Measurements from ENCODE around the gene C1orf116.
A peak's percentile ranks its signal among the peaks of the same experiment; 100 is the strongest.

Gene C1orf116

DNA sequence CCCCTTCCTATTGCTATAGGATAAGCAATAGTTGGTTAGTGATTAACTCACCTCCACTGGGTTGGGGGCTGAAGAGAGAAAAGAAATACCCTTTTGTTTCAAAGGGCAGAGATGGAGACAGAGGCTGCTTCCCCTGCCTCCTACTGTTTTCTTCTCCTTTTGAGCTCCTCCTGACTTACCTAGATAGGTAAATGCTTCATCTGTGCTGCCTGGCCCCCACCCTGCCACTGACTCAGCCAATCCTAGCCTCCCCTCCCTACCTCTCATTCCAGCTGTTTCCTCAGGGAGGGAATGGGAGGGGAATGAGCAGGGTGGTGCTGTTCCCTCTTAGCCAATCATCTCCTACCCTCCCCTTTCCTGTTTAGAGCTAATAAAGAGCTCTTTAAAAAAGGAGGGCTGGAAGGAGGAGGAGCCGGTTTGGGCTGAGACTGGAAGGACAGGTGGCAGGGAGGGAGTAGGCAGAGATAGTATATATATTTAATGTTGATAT, at the start of gene C1orf116:
C1orf116 (minus strand) TSS at position 229 of the 490 bp plus-strand sequence. CDS start 5,158 bp downstream, outside the sequence.
- DNase-seq (ENCODE audit: low read depth in 2 of 2, low spot score in 1 of 2), result no peak

DNA sequence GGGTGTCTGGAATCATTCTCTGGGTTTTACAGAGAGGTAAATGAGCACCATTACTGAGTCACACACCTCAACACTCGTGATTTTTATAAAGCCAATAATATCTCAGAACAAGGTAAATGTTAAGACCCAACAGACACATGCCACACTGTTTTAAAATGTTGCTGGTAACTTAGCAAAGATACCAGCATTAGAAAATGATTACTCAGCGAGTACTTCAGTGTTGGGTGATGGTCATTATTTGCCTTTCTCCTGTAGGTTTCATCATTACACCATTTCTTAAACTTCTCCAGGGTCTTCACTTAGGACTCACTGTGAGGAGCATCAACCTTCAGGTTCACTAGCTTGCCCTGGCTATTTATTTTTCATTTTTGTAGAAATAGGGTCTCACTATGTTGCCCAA, 49.2 kb upstream of the C1orf116 start:
- no peak for DNase-seq (ENCODE audit: low read depth in 2 of 2, low spot score in 1 of 2)

DNA sequence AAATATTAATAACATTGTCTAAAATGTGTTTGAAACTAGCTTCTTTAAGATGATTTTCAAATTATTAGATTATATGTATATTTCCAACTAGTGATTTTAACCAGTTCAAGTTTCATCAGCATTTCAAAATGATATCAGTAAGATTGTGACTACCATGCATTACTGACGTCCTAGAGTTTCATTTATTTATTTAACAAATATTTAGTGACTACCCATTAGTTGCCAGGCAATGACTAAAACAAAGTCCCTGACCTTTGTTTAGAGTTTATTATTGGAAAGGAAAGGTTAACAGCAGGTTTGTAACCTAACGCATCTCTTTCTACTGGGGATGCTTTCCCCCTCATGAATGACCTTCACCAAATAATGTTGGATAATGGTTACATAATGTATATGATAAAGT, 48.5 kb upstream of the C1orf116 start:
- DNase-seq (ENCODE audit: low read depth in 2 of 2, low spot score in 1 of 2), result no peak

DNA sequence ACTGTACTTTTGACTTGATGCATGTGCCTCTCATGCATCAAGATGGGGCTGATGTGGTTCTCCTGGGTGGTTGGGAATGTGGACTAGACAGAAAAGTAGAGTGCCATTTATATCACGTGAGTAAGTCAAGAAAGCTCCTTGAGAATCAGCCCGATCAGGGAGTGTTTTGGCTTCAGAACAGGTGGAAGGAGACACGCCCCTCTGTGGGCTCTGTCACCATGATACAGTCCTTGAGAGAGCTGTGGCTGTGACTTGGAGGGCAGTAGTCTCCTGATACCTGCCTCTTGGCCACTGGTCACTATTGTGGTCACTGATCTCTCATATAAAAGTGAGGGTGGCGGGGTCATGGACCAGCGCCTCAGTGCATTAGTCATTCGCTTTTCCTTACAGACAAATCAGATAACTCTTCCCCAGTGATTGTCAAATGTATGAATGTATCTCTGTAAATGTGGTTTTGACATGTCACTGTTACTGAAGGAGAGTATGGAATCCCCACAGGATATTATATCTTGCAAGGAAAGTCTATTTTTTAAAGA, 47.2 kb upstream of the C1orf116 start:
- no peak for DNase-seq (ENCODE audit: low read depth in 2 of 2, low spot score in 1 of 2)

GRCh38 chr1:207078578-207079132, 46.1 kb upstream of the C1orf116 start:
- no peak for DNase-seq (ENCODE audit: low read depth in 2 of 2, low spot score in 1 of 2)

GRCh38 chr1:207077470-207078377, 45.2 kb upstream of the C1orf116 start:
- peak; percentile 13 to 32 for DNase-seq (ENCODE audit: low read depth in 2 of 2, low spot score in 1 of 2)

DNA sequence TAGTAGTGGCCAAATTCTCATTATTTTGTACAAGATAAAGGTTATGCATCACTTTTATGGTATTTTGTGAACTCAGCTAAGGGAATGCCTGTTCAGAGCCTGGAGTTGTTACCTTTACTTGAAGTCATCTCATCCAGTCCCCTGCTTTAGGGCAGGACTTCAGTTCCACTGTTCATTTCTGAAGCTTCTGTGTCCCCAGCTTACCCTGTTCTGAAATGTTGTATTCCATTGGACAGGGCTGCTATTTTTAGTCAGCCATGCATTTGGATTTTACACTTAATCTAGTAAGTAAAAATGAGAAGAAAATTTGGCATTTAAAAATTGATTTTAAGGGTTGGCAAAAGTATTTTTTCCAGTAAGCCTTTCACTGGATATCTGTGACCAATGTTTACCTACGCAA, 44.5 kb upstream of the C1orf116 start:
- DNase-seq (ENCODE audit: low read depth in 2 of 2, low spot score in 1 of 2), result no peak

GRCh38 chr1:207076181-207076955, 43.8 kb upstream of the C1orf116 start:
- no peak for DNase-seq (ENCODE audit: low read depth in 2 of 2, low spot score in 1 of 2)

GRCh38 chr1:207073906-207074820, 41.6 kb upstream of the C1orf116 start:
- DNase-seq (ENCODE audit: low read depth in 2 of 2, low spot score in 1 of 2), result no peak

- DNase-seq (ENCODE audit: low read depth in 2 of 2, low spot score in 1 of 2), result no peak
These were observed 39.7 kb upstream of the C1orf116 start for GRCh38 chr1:207072233-207072632.

GRCh38 chr1:207071426-207071825, 38.9 kb upstream of the C1orf116 start:
- no peak for DNase-seq (ENCODE audit: low read depth in 2 of 2, low spot score in 1 of 2)

- no peak for DNase-seq (ENCODE audit: low read depth in 2 of 2, low spot score in 1 of 2)
These were observed 38.3 kb upstream of the C1orf116 start for GRCh38 chr1:207070811-207071210.

- no peak for DNase-seq (ENCODE audit: low read depth in 2 of 2, low spot score in 1 of 2)
These were observed 37.4 kb upstream of the C1orf116 start for GRCh38 chr1:207069858-207070506.

- no peak for DNase-seq (ENCODE audit: low read depth in 2 of 2, low spot score in 1 of 2)
These were observed 36.5 kb upstream of the C1orf116 start for GRCh38 chr1:207069061-207069460.

DNA sequence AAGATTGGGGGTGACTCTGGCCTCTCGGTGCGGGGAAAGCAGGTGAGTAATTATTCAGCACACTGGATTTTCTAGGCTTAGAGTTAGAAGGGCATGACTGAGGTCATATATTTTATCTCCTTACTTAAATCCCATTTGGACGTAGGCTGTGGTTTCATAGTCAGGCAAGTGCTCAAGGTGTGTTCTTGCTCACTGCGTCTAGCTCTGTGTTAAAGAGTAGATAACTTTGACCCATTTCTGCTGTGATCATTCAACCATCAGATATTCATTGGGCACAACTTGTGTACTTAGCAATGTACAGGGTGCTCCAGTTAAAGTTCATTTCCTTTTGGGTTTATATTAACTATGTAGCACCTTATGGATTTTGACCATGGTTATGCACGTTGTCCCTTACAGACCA, 35.1 kb upstream of the C1orf116 start:
- DNase-seq (ENCODE audit: low read depth in 2 of 2, low spot score in 1 of 2), result no peak

GRCh38 chr1:207067185-207067584, 34.6 kb upstream of the C1orf116 start:
- no peak for DNase-seq (ENCODE audit: low read depth in 2 of 2, low spot score in 1 of 2)

DNA sequence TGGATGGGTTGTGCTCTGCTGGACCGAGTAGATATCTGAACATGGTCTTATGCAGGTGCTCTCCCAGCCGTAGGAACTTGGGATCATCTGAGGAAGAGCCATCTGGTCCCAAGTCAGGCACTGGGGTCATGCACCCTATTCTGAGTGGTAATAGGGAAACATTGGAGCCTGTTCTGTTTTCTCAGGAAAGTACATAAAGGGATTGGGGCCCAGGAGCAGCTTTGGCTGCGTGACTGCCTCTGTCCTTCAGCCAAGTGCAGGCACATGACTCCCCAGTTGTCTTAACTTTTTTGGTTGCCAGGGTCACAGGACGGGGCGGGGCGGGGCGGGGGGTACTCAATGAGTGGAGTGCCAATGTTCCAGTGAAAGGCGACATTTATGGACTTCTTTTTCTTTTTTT, 32.0 kb upstream of the C1orf116 start:
- DNase-seq (ENCODE audit: low read depth in 2 of 2, low spot score in 1 of 2), result no peak

- no peak for DNase-seq (ENCODE audit: low read depth in 2 of 2, low spot score in 1 of 2)
These were observed 30.5 kb upstream of the C1orf116 start for GRCh38 chr1:207063014-207063413.

DNA sequence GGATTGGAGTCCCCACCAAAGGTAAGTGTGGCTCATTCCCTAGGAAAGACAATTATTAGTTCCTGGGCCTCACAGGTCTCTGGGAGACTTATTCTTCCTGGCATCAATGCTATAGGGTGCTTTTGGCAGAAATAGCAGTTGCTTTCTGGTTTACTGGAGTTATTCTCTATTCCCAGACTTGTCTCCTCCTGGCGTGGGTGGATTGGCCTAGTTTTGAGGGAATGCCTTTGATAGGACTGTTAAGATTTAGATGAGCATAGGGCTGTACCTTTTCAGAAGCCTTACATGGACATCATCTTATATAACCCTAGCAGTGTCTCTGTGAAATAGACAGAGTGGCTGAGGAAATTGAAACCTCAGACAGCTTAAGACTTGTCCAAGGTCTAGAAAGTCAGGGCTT, 29.5 kb upstream of the C1orf116 start:
- no peak for DNase-seq (ENCODE audit: low read depth in 2 of 2, low spot score in 1 of 2)

DNA sequence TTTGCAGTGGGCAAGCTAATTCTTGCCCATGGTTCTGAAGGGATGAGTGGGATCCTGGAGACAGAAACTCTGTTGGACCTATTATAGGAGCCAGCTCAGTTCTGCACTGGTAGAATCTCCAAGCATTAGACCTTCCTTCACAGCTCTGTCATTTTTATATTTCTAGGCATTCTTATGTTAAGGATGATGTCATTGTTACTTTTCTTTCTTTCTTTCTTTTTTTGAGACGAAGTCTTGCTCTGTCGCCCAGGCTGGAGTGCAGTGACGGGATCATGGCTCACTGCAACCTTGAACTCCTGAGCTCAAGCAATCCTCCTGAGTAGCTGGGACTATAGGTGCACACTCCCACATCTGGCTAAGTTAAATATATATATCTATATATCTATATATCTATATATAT, 28.0 kb upstream of the C1orf116 start:
- no peak for DNase-seq (ENCODE audit: low read depth in 2 of 2, low spot score in 1 of 2)
